Stimulated activated CD4-positive, alpha-beta T cell treated with anti-CD3 and anti-CD28 coated beads, Interleukin-2, amount 100 ng/mL, for 4 hours (primary cell): ENCODE data around the gene KLF5.
"Not testable (repeated sequence)": the region's sequence is repeated elsewhere in the genome, so short reads cannot be mapped to it uniquely, and the experiment has no call there.

Experiments
- DNase-seq: peaks from one replicate; pipeline ENCODE4 v3.0.0-alpha.2; 2020; ENCODE audit warnings: low read depth

KLF5 gene

DNA sequence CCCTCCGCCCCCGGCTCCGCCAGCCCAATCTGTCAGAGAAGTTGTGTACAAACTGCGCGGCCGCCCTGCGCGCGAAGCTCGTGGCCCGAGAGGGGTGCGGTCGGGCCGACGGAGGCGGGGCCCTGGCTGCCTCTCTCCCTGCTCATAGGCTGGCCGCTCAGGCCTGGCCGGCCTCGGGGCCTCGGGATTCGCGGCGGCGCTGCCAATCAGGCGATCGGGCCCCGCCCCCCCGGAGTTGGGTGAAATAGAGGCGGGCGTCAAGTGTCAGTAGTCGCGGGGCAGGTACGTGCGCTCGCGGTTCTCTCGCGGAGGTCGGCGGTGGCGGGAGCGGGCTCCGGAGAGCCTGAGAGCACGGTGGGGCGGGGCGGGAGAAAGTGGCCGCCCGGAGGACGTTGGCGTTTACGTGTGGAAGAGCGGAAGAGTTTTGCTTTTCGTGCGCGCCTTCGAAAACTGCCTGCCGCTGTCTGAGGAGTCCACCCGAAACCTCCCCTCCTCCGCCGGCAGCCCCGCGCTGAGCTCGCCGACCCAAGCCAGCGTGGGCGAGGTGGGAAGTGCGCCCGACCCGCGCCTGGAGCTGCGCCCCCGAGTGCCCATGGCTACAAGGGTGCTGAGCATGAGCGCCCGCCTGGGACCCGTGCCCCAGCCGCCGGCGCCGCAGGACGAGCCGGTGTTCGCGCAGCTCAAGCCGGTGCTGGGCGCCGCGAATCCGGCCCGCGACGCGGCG, at the start of gene KLF5:
KLF5 (plus strand) TSS at position 270 of the 724 bp plus-strand sequence; CDS start at position 593, 323 bp downstream.
- DNase-seq: peak; percentile 95

DNA sequence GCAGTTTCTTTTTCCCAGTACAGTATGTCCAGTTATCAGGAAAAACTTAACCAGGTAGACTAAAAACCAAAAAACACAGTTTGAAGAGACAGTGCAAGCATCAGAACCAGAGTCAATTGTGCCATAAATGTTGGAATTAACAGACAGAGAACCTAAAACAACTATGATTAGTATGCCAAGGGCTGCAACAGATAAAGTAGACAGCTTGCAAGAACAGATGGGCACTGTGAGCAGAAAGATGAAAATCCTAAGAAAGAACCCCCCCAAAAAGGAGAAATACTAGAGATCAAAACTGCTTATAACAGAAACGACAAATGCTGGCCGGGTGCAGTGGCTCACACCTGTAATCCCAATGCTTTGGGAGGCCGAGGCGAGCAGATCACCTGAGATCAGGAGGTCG, 47.1 kb upstream of the KLF5 start:
- DNase-seq: no peak

DNA sequence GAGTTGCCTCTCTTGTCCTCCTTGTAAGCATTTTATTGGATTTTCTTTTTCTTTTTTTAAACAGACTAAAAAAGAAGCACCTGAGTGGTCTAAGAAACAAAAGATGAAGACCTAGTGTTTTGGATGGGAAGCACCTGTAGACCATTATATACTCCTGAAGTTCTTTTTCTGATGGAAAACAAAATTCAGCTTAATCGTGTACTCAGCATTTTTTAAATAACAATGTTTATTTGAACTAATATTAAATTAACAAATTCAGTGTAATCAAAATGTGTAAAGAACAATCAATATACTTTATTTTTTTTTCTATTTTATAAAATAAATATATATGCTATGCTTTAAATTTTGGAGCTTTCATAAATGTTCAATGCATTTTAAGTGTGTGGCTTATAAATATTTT, 43.0 kb upstream of the KLF5 start:
- DNase-seq: no peak

DNA sequence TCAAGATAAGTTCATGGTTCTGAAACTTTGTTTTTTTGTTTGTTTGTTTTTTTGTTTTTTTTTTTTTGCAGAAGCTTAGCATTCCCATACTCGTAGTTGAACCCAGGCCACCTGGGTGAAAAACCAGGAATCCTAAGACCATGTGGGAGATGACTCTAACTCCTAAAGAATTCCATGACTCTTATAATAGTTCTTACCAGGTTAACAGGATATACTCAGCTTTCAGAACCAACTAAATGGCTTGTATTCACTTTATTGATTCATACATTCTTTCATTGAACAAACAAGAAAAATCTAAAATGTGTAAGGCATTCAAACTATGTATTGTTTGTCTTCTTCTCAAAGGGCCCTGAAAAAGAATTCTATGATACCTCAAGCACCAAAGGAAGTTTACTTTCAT, 40.5 kb upstream of the KLF5 start:
- no peak for DNase-seq

DNA sequence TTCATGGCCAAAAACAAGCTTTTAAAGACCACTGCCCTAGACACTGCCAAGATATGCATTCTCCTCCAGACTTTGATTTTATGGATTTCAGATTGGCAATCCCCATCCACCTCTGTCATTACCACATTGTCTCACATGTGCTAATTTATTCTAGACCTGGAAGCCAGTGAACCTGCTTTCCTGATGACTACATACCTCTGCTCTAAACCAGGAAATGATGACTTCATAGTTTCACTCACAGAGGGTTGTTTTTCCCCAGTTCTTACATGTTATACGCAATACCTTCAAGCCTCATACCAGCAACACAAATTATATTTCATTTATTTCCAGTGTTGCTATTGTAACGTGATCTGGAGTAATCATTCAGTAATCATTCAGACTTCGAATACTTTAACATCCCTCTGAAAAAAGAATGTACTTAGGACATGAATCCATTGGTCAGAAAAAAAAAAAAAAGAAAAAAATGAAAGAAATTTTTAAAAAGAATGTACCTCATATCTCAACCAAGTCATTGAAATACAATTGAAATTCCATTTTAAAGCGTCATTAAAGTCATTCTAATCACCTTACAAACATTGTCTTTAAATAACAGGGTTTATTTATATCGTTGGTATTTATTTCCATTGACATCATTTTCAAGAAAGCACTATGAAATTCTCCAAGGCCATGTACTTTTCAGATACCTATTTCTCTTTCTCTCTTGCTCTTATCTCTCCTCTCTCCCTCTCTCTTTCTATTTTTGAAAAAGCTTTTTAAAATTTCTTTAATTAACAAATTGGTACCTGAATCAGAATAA, 33.4 kb upstream of the KLF5 start:
- DNase-seq: no peak

DNA sequence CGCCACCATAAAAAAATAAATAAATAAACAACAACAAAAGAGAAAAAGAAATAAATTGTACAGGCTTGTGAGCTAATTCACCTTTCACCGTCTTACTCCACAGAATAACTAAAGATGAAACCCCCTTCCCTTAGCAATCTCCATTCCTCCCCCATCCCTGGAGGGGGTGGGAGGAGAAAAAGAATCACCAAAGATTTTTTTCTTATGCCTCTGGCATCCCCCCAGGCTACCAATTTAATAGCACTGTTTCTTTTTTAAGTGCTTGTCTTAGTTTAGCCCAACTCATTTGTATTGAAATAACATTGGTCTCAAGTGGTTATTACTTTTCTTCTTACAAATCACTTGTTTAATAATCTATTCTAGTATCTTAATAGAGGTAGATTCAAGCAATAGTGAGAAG, 23.9 kb upstream of the KLF5 start:
- no peak for DNase-seq

DNA sequence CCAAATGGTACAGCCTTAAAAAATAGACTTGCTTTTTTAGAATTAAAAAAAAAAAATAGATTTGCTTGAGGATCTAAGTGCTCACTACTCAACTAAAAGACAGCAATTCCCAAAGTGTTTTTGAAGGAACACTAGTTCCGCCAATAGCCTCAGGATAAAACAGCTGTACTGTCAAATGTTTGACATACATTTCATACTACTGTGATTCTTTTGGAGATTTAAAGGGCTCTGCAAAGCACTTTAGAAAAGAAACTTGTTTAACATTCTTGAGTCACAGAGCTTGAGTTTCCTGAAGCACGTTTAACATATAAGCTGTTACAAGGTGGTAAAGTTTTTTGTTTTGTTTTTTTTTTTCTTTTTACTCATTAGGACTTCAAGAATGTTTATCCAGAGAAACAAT, 23.1 kb upstream of the KLF5 start:
- DNase-seq: no peak

DNA sequence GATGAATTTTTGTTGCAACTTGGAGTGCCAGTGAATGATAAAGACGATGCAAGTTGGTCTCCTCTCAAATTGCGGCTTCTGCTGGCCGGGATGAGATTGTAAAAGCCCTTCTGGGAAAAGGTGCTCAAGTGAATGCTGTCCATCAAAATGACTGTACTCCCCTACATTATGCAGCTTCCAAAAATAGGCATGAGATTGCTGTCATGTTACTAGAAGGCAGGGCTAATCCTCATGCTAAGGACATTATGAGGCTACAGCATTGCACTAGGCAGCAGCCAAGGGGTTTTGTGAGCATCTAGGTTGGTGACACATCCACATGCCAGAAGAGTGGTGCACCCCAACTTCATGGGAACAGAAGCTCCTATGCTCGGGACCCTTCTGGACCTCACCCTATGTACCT, 22.2 kb upstream of the KLF5 start:
- DNase-seq: no peak

DNA sequence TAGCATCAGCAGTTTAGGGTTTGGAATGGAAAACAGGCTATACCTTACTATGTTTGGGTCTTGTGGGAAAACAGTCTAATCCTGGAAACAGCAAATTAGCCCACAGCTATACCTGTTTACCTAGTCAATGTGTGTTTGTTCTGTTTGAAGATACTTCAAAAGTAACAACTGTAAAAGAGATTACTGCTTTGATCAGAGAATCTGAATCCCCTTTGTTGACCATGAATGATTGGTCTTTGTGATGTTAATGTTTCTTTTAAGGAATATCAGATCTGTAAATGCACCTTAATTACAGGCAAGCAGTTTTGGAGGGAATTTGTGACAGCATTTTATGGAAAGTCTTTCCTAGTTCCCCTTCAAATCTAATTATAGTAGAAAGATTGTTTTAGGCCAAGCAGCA, 20.7 kb upstream of the KLF5 start:
- DNase-seq: no peak

DNA sequence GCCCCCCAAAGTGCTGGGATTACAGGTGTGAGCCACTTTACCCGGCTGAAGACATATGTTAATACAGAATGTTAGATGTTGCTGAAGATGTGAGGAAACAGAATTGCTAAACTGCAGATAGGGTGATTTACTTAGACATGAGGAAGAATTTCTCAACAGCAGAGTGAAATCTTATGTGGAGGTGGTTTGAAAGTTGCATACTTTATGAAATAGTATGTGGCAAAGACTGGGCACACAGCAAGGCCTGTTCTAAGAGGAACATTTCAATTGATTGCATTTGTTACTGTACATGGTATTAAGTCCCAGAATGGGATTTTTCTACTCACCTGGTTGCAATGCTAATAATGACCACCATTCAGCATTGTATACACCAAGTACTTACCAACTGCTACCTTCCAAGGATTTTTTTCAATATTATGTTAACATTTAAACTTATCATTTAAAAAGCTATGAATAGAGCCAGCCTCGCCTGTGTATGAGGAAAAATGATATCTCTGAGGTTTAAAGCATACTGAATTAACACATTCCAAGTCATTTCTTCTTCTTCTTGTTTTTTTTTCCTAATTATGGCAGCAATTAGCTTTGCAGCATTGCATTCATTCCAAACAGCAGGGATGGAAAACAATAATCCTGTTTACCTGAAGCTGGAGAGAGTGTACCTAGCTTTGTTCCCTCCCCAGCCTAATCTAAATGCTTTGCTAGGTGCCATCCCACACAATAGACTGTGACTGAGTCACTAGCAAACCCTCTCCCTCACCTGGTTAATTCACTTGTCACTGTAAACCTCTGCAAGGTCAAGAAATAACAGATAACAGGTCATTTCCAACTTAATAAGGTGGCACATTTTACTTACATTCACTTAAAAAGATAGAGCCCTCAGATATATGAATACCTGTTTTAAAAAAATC, 19.4 kb upstream of the KLF5 start:
- no peak for DNase-seq

DNA sequence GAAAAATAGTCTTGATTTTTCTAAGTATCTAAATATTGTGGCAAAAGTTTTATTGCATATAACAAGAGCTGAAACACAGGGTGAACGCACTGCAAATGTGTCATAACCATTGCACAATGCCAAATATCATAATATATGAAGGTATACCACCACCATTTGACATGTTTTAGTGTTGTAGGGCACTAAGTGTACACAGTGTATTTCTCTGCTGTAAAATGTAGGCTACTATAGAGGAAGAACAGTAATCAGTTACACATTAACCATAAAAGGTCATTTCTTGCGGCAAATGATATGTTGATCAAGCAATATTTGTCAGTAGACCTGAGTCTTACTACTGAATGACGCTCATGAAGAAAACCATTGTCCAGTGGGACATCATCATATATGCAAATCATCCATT, 18.3 kb upstream of the KLF5 start:
- no peak for DNase-seq

DNA sequence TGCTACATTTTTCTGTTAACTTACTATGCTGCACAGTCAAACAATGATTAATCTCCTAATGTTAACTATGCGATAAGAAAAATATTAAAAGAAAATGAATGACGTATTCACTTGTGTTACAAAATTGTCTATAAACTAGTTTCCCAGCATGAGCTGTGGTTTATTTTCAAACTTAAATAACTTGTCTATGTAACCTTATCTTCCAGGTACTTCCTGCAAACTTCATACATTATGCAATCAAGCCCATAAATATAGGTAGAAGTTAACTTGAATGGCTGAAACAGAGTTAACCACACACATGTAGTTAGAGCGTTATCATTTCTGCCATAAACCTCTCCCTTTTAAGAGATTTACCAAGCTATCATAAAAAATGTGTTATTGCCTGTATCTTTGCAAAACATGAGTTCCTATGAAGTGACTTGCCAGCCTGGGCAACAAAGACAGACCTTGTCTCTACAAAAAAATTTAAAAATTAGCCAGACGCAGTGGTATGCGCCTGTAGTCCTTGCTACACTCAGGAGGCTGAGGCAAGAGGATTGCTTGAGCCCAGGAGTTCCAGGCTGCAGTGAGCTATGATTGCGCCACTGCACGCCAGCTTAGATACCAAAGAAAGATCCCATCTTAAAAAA, 17.7 kb upstream of the KLF5 start:
- no peak for DNase-seq

DNA sequence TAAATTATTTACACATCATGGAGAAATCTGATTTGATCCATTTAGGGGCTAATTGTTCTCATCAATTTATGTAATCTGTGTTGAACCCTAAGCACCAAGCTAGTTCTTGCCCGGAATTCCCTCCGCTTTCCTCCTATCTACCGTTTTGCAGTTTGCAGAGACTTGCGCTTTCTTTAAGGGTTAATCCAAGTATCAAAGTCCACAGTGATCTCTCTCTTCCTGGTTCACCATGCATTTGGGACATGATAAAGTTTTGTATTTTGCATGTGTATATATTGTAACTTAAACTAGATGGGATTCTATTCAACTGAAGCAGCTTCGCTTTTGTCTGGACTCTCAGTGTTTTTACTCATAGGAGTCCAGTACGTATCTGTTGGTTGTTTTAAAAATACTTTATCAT, 13.8 kb upstream of the KLF5 start:
- DNase-seq: no peak

DNA sequence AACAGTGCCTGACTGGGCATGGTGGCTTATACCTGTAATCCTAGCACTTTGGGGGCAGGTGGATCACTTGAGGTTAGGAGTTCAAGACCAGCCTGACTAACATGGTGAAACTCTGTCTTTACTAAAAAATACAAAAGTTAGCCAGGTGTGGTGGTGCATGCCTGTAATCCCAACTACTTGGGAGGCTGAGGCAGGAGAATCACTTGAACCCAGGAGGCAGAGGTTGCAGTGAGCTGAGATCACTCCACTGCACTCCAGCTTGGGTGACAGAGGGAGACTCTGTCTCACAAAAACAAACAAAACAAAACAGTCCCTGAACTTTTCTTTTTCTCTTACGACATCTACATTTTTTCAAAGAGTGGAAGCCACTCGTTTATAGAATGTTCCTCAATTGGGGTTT, 10.2 kb upstream of the KLF5 start:
- not testable (repeated sequence) for DNase-seq

DNA sequence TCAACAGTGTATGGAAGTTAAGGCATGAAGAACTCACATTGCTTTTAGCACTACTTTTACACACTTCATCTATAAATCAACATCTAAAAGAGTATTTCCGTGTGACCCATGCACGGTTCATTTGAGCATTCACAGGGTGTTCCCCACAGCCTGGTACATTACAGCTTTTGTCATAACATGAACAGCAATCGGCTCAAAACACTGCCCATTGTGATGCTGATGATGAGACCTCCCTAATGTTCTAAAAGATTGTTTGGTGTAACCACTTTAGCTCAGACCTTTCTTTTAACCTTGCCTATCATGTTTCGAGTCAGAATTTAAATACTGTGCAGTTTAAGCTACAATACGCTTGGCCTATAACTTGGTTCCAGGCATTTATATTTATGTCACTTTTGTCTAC, 4.1 kb upstream of the KLF5 start:
- no peak for DNase-seq

DNA sequence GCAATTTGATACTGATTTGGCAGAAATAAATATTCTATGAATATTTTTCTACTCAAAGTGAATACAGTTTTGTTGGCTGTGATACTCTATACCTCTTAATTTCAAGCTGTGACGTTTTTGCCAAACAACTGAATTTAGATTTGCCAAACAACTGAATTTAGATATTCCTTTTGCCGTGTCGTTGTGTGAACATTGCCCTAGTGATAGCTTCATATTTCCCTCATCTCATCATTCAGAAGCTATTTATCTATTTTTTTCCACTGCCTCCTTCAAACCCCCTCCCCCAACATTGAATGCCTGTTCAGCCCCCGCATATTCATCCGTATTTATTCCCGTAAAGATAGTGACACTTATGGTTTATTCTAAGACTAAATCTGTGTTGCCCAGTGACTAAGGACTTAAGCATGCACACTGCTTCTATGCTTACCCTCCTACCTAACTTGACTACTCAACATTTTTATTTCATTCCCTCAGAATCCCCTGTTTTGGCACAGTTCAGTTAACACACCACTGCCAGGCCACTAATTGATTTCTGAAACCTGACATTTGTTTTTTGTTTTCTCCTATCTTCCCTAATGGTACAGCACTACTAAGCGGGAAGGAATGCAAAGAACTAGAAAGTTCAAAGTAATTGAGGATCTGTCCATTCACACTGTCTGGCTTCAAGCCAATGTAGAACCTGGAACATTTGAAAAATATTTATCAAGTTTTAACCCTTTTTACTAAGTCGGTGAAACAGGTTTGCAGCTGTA, 2.8 kb upstream of the KLF5 start:
- no peak for DNase-seq

DNA sequence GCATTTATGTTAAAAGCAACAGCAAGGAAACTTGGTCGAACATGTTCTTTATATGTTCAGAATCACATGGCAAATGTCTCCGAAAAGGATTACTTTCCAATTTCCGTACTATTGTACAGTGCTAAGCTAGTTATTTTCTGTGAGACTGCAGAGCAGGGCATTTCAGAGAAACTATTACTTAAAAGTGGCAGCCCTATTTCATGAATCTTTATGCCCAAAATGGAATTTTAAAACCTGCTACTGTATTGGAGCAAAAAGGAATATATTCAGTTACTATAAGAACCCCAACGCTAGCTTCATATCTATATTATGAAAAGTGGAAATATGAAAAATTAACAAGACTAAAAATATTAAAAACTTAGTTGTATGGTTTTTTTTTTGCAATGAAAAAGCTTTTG, 2.2 kb upstream of the KLF5 start:
- no peak for DNase-seq

DNA sequence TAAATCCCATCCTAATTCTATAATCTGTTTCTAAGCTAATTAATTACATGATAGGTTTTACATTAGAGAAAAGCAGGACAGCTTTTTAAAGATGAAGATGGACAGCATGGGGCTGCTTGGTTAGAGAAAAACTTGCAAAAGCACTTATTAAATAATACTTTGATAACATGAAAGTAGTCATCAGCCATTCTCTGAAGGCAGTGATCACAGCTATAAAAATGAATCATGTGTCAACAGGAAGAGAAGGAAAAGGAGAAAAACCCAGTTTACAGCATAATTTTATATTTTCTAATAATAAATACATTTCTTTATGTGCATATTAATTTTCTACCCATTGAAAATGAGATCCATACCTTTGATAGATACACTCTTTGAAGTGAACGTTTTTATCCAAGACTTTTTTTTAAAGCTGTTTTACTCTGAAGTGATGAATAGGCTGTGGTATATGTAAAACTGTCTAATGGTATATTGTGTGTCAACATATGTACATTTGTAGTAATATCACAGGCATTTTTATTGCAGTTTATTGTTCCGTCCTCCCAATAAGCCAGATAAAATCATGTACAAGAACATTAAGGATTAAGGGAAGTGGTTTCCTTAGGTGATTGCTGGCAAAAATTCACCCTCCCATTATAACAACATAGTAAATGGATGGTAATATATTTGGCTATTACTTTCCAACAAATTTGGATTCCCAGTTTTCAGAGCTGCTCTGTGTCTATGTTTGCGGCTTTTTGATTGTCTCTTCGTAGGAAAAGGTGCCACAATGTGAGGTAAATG, 1.3 kb upstream of the KLF5 start:
- no peak for DNase-seq

DNA sequence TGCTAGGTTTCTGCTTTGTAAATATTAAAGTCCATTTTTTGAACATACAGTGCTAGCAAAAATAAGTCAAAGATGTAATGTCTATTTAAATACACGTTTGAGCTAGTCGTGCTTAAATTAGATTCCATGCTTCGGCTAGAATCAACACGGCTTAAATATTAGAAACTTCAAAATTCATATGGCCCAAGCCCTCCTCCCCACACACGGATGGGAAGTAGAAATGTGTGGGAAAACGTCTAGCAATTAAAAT, 816 bp upstream of the KLF5 start:
- DNase-seq: no peak

DNA sequence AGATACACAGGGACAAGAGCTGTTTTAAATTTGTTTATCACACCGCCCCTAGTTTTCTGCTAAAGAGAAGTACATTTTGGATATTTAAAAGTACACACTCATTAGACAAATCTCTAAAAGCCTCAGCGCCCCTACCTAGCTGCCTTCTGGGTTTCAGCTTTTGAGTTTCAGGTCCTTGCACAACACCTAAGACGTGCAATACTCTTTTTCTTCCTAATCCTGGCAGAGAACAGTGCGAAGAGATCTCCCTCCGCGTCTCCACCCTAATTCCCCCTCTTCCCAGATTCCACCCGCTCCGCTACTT, 421 bp upstream of the KLF5 start:
- no peak for DNase-seq
